ENCODE results near the gene BAD. TPM values are rescaled to one million over a fixed set of nuclear protein-coding genes. Genes with fewer than 3 reads are reported as not detected.

The BAD gene
- total and polyA plus RNA-seq, 10 donors, result 27.0 to 67.3 (median 40.4) TPM

- TF ChIP-seq CTCF (IDR thresholded peaks at IDR 0.05 in 8 of 11, conservative IDR thresholded peaks at IDR 0.05 in 3 of 11) (no peak), POLR2AphosphoS5 (IDR thresholded peaks at IDR 0.05) (peak in 2 of 3 donors; percentile 15 to 62)
- no peaks in the 10 kb centered on the region for H3K27me3 ChIP-seq (replicated peaks in 1 of 7)
- peaks cover 0 to 54% (median 28%) of the 10 kb centered on the region in 6 donors for H3K36me3 ChIP-seq
- peak overlapping the region; percentile 86 to 100 (median 98) for H3K27ac ChIP-seq
- WGBS, 5 donors, result 56 to 72% (median 59%) methylated on average over 11 of the region's 11 CpGs
- peak overlapping the region in 5 of 8 donors; percentile 83 to 99 (median 94) for H3K4me3 ChIP-seq
- peaks cover 20 to 90% (median 67%) of the 10 kb centered on the region in 6 donors for H3K4me1 ChIP-seq
- DNase-seq, result no peak
- H3K9me3 ChIP-seq, result no peaks in the 10 kb centered on the region
- intact Hi-C loops (cut with DNase I; ENCODE audit: low total_unique reads), result no loop called here
Measured at GRCh38 chr11:64239662-64240434, 44.6 kb downstream of the BAD start.

GRCh38 chr11:64238999-64239398 is 45.5 kb downstream of the BAD start:
- H3K36me3 ChIP-seq, result peaks cover 0 to 46% (median 26%) of the 10 kb centered on the region in 6 donors
- peaks cover 19 to 85% (median 65%) of the 10 kb centered on the region in 6 donors for H3K4me1 ChIP-seq
- peak overlapping the region; percentile 43 to 100 (median 98) for H3K27ac ChIP-seq
- no peaks in the 10 kb centered on the region for H3K27me3 ChIP-seq (replicated peaks in 1 of 7)
- H3K4me3 ChIP-seq, result peak overlapping the region in 1 of 8 donors; percentile 35
- intact Hi-C loops (cut with DNase I; ENCODE audit: low total_unique reads), result no loop called here
- no peak for DNase-seq
- WGBS, 5 donors, result 47 to 79% (median 66%) methylated on average over 5 of the region's 5 CpGs
- TF ChIP-seq POLR2A (IDR thresholded peaks at IDR 0.05) (no peak), POLR2AphosphoS5 (IDR thresholded peaks at IDR 0.05) (peak in 1 of 3 donors; percentile 61)
- no peaks in the 10 kb centered on the region for H3K9me3 ChIP-seq

GRCh38 chr11:64238076-64238475 is 46.4 kb downstream of the BAD start:
- Histone ChIP-seq H3K27me3 (replicated peaks in 1 of 7) (no peaks in the 10 kb centered on the region), H3K4me3 (peak overlapping the region in 1 of 8 donors; percentile 35), H3K36me3 (peaks cover 0 to 37% (median 19%) of the 10 kb centered on the region in 6 donors), H3K9me3 (no peaks in the 10 kb centered on the region), H3K4me1 (peaks cover 25 to 85% (median 66%) of the 10 kb centered on the region in 6 donors), H3K27ac (peak overlapping the region in 7 of 8 donors; percentile 95 to 100 (median 99))
- TF ChIP-seq POLR2AphosphoS5 (IDR thresholded peaks at IDR 0.05) (peak in 2 of 3 donors; percentile 40 to 47), POLR2A (IDR thresholded peaks at IDR 0.05) (no peak)
- intact Hi-C loops (cut with DNase I; ENCODE audit: low total_unique reads), result no loop called here
- peak; percentile 82 for DNase-seq
- WGBS, 5 donors, result 75 to 90% (median 82%) methylated on average over 7 to 9 of the region's 9 CpGs

- H3K4me1 ChIP-seq, result peaks cover 27 to 85% (median 64%) of the 10 kb centered on the region in 6 donors
- intact Hi-C loops (cut with DNase I; ENCODE audit: low total_unique reads), result no loop called here
Measured at GRCh38 chr11:64237484-64237951, 46.9 kb downstream of the BAD start.

More at GRCh38 chr11:64237484-64237951, 46.9 kb downstream of the BAD start:
- Histone ChIP-seq H3K4me3 (peak overlapping the region in 1 of 8 donors; percentile 35), H3K27ac (peak overlapping the region in 7 of 8 donors; percentile 95 to 100 (median 99)), H3K9me3 (no peaks in the 10 kb centered on the region), H3K27me3 (replicated peaks in 1 of 7) (no peaks in the 10 kb centered on the region), H3K36me3 (peaks cover 0 to 33% (median 18%) of the 10 kb centered on the region in 6 donors)
- TF ChIP-seq POLR2AphosphoS5 (IDR thresholded peaks at IDR 0.05), result no peak
- no peak for TF ChIP-seq POLR2A (IDR thresholded peaks at IDR 0.05)
- no peak for TF ChIP-seq CTCF (IDR thresholded peaks at IDR 0.05 in 8 of 11, conservative IDR thresholded peaks at IDR 0.05 in 3 of 11)
- 70 to 88% (median 82%) methylated on average over 12 of the region's 12 CpGs for WGBS, 5 donors
- DNase-seq, result no peak

Data from spleen (tissue), 11 donors.